IPS DF 4.7 (cell line): ENCODE data around the gene CASKIN2.

Experiments used
- DNase-seq: peaks from one replicate; pipeline ENCODE4 v3.0.0-alpha.2; 2013; ENCODE audit warnings: low spot score; ENCODE audit errors: extremely low read depth

CASKIN2 gene

GRCh38 chr17:75549246-75550138 is 34.2 kb upstream of the CASKIN2 start:
- DNase-seq: no peak

- DNase-seq: no peak
Observed at GRCh38 chr17:75548813-75549212, 33.5 kb upstream of the CASKIN2 start.

- DNase-seq: no peak
Observed at GRCh38 chr17:75547091-75547490, 31.8 kb upstream of the CASKIN2 start.

GRCh38 chr17:75546181-75546580 is 30.8 kb upstream of the CASKIN2 start:
- no peak for DNase-seq

GRCh38 chr17:75544250-75544649 is 28.9 kb upstream of the CASKIN2 start:
- DNase-seq: no peak

- no peak for DNase-seq
Observed at GRCh38 chr17:75542728-75543336, 27.5 kb upstream of the CASKIN2 start.

- no peak for DNase-seq
Observed at GRCh38 chr17:75542229-75542628, 26.9 kb upstream of the CASKIN2 start.

GRCh38 chr17:75540923-75541503 is 25.7 kb upstream of the CASKIN2 start:
- no peak for DNase-seq

- no peak for DNase-seq
Observed at GRCh38 chr17:75539967-75540729, 24.8 kb upstream of the CASKIN2 start.

- no peak for DNase-seq
Observed at GRCh38 chr17:75536366-75536765, 21.0 kb upstream of the CASKIN2 start.

- DNase-seq: no peak
Observed at GRCh38 chr17:75535871-75536270, 20.5 kb upstream of the CASKIN2 start.

GRCh38 chr17:75535119-75535537 is 19.8 kb upstream of the CASKIN2 start:
- no peak for DNase-seq

GRCh38 chr17:75531721-75532072 is 16.4 kb upstream of the CASKIN2 start:
- no peak for DNase-seq

- no peak for DNase-seq
Observed at GRCh38 chr17:75530837-75531720, 15.7 kb upstream of the CASKIN2 start.

GRCh38 chr17:75526555-75527270 is 11.4 kb upstream of the CASKIN2 start:
- DNase-seq: no peak

GRCh38 chr17:75525806-75526554 is 10.6 kb upstream of the CASKIN2 start:
- no peak for DNase-seq

GRCh38 chr17:75524970-75525805 is 9.9 kb upstream of the CASKIN2 start, which contains the start of gene LLGL2:
Gene LLGL2 (plus strand): TSS chr17:75525697. CDS start chr17:75543427, 17,730 bp downstream.
- DNase-seq: no peak

- no peak for DNase-seq
Observed at GRCh38 chr17:75524269-75524969, 9.1 kb upstream of the CASKIN2 start.
